HG03439 (cell line): ENCODE data around the gene SLC45A2.
"Not testable (repeated sequence)": the region's sequence is repeated elsewhere in the genome, so short reads cannot be mapped to it uniquely, and the experiment has no call there.

Source experiments
- ATAC-seq: cut with Tn5 transposase; IDR thresholded peaks from one replicate; pipeline ENCODE4 v1.9.1; 2021; ENCODE audit warnings: mild to moderate bottlenecking, moderate library complexity; ENCODE audit not compliant: unreplicated experiment

SLC45A2 gene

DNA sequence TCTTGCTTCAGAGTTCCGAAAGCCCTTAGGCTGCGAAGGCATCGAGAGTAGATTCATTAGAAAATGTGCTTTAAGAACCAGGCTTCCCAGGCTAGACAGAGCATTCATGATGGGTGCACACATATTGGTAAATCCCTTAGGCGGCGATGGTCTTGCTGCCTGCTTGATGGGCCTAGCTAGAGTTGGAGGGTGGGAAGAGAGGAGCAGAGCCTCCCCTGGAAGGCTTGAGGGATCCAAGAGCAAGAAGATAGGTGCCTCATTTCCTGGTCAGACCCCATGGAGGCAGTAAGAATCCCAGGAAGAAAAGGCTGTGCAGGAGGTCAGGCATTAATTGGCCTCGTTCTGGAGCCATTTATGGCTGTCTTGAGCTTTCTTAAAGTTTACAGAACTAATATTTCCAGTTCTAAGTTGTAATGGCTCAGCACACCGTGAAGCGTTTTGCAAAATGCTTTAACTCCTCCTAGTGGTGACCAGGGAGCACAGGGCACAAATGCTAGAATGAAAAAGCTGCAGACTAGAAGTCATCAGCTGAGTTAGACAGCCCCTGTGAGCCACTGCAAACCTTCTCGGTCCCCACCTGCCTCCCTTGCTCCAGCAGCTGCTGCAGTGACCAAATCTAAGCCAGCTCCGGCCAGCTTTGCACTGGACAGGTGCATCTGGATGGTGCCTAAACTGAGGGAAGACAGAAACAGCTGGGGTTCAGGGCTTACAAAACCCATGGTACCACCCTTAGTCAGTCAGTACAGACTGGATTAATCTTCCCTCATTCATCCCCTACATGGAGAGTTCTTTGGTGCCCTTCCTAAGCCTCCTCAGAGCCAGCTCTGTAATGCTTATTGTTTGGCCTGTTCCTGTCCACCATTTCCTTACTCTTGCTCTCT lies 14.7 kb downstream of the SLC45A2 start:
- no peak for ATAC-seq

GRCh38 chr5:33968211-33969005 lies 16.1 kb downstream of the SLC45A2 start:
- ATAC-seq = no peak

GRCh38 chr5:33966805-33967204 lies 17.7 kb downstream of the SLC45A2 start:
- no peak for ATAC-seq

DNA sequence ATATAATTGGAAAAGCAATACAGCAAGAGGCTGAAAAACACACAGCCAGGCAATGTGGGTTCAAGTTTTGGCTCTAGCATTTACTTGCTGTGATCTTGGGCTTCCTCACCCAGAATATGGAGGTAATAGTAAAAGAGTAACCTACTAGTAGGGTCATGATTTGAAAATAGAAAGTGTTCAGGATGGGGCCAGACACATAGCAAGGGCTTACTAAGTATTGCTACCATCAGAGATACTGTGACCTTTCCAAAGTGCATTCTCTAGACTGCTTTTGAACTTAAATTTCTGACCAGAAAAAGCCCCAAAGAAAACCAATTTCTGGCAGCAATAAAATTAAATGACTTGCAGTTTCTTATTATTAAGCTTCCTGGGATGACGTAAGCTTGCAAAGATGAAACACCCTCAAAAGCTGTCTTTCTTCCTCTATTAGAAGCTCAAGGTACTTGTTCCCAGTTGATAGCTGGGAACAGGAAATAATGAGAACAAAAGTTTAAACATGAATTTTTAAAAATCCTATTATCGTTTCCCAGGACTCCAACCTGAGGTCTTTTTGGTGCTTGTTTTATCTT lies 20.3 kb downstream of the SLC45A2 start:
- no peak for ATAC-seq

GRCh38 chr5:33958176-33958575 lies 26.3 kb downstream of the SLC45A2 start:
- ATAC-seq = no peak

DNA sequence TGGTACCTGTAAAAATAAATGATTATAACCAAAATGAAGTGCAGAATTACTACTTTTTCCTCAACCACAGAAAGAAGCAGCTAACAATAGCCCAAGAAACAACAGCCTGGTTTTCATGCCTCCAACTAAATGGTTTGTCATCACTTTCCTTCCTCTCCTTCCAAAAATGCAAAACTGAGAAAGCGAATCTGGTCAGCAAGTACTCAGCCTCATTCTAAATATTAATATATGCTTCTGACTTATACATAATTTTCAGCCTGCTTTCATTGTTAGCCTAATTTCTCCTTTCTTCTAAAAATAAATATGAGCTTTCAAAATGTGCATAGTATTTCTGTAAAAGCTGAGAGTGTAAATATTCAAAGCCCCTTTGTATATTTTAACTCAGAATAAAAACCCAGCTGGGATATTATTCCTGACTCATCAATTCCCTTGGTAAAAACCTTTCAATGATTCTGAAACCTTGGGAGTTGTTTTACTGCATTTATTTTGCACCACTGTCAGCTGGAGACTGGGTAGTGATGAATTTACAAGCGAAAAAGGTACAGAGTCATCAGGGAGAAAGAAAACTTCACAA lies 26.8 kb downstream of the SLC45A2 start:
- no peak for ATAC-seq

DNA sequence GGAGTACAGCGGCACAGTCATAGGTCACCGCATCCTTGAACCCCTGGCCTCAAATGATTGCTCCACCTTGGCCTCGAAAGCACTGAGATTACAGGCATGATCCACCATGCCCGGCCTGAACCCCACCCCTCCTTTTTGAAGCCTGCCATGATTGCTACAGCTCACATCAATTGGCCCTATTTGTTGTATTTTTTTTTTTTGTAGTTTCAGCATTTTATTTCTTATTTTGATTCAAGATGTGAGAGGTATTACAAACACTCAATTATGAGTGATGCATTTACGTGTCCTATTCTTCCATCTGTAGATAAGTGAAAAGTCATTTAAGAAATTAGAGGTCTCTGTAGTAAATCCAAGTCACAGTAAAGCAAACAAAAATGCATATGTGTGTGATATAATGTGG lies 32.3 kb downstream of the SLC45A2 start:
- not testable (repeated sequence) for ATAC-seq

- ATAC-seq = no peak
These were observed 39.9 kb downstream of the SLC45A2 start for GRCh38 chr5:33944543-33945132.

DNA sequence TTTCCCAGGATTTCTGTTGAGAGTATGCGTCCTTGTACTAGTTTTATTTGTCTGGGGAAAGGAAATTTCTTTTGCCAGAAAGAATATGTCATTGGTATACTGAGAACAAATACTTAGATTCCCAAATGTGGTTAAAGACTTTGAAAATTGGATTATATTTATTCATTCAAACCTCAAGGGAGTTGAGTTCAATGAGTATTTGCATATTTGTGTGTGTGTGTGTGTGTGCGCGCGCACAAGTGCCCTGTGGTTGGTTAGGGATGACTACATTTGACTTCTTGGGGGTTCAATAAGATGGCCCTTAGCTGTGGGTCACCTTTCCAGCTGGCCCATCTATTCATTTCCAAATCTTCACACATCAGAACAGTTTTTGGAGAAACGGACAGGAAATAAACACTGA lies 43.4 kb downstream of the SLC45A2 start:
- ATAC-seq = no peak

DNA sequence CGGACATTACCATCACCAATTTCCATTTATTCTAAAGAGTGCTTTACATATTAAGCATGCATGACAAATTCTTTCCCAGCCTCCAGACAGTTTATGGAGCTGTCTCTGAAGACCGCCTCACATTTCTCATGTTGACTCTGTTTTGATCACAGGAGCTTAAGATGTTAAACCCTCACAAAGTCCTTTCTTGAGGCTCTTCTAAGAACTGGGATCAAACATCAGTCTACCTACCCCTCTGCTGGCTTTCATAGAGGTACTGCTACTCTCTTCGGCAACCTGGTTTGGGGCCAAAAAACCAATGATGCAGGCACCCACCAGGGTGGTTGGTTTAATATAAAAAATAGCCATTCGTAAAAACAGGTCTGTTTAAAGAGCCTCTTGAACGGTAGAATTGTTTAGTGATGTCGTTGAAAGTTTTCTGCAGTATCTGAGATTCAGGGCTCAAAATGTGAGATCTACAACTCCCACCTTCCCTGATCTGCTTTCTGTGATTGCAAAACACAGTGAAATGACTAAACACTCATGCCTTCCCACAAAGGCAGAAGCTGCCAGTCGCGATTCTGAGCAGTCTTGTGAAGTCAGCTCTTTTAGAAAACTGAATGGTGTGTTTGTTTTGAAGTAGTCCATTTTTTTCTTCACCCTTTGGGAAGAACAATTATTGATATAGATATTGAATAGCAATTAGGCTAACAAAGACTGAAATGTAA lies 44.8 kb downstream of the SLC45A2 start:
- ATAC-seq = no peak

GRCh38 chr5:33938881-33939280 lies 45.6 kb downstream of the SLC45A2 start:
- ATAC-seq = no peak

GRCh38 chr5:33938507-33938796 lies 46.0 kb downstream of the SLC45A2 start:
- ATAC-seq = no peak

DNA sequence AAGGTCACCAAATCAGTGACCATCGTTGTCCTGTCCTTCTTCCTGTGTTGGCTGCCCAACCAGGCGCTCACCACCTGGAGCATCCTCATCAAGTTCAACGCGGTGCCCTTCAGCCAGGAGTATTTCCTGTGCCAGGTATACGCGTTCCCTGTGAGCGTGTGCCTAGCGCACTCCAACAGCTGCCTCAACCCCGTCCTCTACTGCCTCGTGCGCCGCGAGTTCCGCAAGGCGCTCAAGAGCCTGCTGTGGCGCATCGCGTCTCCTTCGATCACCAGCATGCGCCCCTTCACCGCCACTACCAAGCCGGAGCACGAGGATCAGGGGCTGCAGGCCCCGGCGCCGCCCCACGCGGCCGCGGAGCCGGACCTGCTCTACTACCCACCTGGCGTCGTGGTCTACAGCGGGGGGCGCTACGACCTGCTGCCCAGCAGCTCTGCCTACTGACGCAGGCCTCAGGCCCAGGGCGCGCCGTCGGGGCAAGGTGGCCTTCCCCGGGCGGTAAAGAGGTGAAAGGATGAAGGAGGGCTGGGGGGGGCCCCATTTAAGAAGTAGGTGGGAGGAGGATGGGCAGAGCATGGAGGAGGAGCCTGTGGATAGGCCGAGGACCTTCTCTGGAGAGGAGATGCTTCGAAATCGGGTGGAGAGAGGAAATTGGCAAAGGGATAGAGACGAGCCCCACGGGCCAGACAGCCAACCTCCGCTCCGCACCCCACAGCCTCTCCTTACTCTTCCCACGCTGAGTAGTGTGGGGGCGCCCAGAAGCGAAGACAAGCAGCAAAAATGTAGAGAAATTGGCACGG lies 46.6 kb downstream of the SLC45A2 start:
- ATAC-seq = no peak

GRCh38 chr5:33937017-33937706 lies 47.3 kb downstream of the SLC45A2 start:
- no peak for ATAC-seq

DNA sequence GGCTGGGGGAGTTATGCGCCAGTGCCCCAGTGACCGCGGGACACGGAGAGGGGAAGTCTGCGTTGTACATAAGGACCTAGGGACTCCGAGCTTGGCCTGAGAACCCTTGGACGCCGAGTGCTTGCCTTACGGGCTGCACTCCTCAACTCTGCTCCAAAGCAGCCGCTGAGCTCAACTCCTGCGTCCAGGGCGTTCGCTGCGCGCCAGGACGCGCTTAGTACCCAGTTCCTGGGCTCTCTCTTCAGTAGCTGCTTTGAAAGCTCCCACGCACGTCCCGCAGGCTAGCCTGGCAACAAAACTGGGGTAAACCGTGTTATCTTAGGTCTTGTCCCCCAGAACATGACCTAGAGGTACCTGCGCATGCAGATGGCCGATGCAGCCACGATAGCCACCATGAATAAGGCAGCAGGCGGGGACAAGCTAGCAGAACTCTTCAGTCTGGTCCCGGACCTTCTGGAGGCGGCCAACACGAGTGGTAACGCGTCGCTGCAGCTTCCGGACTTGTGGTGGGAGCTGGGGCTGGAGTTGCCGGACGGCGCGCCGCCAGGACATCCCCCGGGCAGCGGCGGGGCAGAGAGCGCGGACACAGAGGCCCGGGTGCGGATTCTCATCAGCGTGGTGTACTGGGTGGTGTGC lies 48.0 kb downstream of the SLC45A2 start, which contains the start of gene RXFP3:
Gene RXFP3, plus strand, starts transcription at position 6 of the 636 bp plus-strand sequence. Its CDS starts 355 bp downstream, at position 361.
- ATAC-seq = no peak

DNA sequence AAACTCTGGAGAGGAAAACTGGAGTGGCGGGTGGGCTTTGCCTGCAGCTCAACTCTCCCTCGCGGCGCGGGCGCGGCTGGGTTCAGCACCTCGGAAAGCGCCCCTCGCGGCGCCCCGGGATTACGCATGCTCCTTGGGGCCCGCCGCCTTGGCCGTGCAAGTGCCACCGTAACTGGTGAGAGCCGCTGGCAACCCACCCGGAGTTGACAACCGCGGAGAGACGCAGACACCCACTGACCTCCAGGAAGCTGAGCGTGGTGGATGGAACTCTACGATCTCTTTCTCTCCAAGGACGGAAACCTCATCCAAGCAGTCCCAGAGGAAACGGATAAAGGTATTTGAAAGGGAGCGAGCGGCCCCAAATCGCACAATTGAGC lies 48.5 kb downstream of the SLC45A2 start:
- no peak for ATAC-seq

GRCh38 chr5:33934176-33934575 lies 50.3 kb downstream of the SLC45A2 start:
- ATAC-seq = peak; percentile 21

- ATAC-seq = peak; percentile 72
These were observed 50.7 kb downstream of the SLC45A2 start for GRCh38 chr5:33933723-33934169.
